RKO (cell line): ENCODE data around the gene NDOR1.
"Not testable (repeated sequence)": the region's sequence is repeated elsewhere in the genome, so short reads cannot be mapped to it uniquely, and the experiment has no call there.

Experiments
- DNase-seq: peaks from one replicate; pipeline ENCODE4 v3.0.0-alpha.2; 2016; ENCODE audit warnings: low spot score

The NDOR1 gene

GRCh38 chr9:137231372-137232039 lies 26.0 kb downstream of the NDOR1 start:
- no peak for DNase-seq

DNA sequence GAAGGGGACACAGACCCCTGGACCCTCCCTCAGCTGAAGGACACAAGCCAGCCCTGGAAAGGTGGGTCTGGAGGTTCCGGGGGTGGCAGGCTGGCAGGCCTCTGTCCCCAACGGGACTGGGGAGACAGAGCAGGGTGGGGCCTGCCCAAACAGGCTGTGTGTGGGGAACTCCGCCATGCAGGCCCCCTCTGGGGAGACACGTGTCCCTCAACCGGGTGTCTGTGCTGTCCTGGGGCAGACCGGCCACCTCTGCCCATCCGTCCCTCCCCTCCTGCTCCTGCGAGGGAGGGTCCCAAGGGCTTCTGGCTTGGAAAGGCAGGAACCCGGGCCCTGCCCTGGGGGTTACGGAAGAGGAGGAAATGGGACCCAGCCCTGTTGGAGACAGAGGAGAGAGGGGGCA lies 26.6 kb downstream of the NDOR1 start:
- no peak for DNase-seq

DNA sequence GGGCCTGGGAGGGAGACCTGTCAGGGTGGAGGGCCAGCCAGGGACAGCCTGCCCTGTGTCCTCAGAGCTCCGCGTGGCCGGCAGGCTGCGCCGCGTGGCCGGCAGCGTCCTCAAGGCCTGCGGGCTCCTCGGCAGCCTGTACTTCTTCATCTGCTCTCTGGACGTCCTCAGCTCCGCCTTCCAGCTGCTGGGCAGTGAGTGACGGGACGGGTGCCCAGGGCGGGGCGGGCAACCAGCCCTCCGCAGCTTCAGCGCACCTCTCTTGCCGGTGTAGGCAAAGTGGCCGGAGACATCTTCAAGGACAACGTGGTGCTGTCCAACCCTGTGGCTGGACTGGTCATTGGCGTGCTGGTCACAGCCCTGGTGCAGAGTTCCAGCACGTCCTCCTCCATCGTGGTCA lies 27.0 kb downstream of the NDOR1 start:
- no peak for DNase-seq

DNA sequence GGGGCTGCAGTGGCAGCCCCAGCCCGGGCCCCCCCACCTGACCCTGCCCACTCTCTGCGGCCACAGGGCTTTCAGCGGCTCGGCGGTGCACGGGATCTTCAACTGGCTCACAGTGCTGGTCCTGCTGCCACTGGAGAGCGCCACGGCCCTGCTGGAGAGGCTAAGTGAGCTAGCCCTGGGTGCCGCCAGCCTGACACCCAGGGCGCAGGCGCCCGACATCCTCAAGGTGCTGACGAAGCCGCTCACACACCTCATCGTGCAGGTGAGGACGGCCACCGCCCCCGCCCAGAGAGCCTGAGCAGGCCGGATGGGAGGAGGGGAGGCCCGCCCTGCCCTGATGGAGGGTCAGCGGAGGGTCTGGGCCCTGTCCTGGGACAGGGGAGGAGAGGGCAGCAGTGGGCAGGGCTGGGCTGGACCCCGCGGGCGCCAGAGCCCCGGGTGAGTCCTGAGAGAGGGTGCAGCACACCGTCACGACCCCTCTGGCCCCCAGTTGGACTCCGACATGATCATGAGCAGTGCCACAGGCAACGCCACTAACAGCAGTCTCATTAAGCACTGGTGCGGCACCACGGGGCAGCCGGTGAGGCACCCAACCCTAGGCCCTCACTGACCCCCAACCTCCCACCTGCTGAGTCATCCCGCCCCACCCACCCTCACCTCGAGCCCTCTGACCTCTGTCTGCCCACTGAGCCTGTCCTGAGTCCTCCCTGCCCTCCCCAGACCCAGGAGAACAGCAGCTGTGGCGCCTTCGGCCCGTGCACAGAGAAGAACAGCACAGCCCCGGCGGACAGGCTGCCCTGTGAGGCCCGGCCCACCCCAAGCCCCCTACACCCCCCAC lies 27.9 kb downstream of the NDOR1 start:
- DNase-seq: no peak

DNA sequence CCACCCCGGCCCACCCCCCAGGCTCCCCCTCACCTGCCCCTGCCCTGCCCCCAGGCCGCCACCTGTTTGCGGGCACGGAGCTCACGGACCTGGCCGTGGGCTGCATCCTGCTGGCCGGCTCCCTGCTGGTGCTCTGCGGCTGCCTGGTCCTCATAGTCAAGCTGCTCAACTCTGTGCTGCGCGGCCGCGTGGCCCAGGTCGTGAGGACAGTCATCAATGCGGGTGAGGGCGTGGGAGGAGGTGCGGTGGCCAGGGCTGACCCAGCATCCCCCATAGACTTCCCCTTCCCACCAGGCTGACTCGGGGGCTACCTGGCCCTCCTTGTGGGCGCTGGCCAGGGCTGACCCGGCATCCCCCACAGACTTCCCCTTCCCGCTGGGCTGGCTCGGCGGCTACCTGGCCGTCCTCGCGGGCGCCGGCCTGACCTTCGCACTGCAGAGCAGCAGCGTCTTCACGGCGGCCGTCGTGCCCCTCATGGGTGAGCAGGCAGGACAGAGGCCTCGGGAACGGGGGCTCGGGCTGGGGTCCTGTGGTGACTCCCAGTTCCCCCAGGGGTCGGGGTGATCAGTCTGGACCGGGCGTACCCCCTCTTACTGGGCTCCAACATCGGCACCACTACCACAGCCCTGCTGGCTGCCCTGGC lies 28.7 kb downstream of the NDOR1 start:
- no peak for DNase-seq

DNA sequence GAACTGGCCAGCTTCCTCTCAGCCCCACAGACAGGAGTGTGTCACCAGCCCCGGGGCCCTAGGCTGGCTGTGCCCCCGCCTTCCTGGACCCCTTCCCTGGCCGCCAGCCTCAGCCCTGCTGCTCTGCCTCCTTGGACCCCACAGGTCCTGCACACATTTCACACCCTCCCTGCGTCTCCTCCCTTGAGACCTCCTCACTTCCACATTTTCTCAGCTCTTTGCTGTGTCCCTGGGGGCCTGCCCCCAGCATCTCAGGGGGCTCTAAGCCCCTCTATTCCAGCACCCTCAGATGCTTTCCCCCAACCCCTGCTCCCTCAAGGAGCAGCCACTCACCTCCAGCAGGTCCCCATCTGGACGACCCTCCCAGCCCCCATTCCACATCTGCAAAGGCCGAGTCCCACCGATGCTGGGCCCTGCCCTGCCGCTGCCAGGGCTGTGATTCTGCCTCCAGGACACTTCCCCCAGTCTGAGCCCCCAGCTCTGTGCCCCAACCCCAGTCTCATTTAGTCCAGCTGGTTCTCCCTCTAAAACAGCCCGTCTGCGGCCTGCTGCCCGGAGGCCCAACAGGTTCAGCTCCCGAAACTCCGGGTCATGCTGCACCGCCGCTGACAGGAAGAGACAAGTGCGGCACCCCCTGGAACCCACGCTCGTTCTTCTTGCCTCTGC lies 29.4 kb downstream of the NDOR1 start:
- DNase-seq: no peak

GRCh38 chr9:137235424-137236237 lies 30.1 kb downstream of the NDOR1 start:
- no peak for DNase-seq

DNA sequence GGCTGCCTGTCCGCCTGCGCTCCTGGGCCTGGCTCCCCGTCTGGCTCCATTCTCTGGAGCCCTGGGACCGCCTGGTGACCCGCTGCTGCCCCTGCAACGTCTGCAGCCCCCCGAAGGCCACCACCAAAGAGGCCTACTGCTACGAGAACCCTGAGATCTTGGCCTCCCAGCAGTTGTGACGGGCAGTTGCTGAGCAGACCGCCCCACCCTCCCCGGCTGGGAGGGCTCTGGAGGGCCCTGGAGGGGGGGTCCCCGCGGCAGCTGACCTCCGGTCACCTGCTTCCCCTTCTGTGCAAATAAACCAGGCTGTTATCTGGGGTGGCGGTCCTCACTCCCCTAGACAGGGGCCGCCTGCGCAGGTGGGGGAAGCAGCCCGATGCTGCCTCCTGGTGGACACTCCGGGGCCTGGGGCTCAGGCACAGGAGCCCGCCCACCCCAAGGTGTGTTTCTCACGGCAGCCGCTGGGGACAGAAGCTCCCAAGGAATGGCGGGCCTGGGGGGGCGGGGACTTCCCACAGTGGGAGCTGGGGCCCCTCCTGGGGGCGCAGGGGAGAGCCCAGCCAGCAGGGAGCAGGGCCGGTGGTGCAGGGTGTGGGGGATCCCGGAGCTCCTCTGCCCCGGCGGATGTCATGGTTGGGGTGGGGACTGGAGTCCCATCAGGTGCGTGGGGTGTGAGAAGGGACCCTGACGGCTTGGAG lies 30.9 kb downstream of the NDOR1 start:
- peak; percentile 90 for DNase-seq

DNA sequence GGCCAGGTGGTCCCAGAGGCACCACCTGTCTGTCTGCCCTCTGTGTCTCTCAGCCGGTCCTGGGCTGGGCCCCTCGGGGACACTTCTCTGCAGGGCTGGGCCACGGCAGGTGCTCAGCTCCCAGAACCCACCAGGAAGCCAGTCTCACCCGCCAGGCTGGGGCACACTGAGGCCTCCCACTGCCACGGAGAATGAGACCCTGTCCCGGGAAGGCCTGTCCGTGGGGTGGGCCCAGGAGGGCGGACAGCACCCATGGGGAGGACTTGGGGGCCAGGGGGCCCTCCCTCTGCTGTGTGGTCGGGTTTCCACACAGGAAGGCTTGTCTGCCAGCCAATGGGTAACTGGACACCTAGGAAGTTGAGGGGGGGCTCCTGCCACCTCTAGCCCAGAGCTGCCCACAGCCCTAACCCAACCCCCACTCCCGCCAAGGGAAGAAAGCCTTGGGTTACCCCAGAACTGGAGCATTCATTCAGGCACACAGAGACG lies 31.5 kb downstream of the NDOR1 start:
- no peak for DNase-seq

GRCh38 chr9:137237759-137238726 lies 32.5 kb downstream of the NDOR1 start:
- DNase-seq: no peak

DNA sequence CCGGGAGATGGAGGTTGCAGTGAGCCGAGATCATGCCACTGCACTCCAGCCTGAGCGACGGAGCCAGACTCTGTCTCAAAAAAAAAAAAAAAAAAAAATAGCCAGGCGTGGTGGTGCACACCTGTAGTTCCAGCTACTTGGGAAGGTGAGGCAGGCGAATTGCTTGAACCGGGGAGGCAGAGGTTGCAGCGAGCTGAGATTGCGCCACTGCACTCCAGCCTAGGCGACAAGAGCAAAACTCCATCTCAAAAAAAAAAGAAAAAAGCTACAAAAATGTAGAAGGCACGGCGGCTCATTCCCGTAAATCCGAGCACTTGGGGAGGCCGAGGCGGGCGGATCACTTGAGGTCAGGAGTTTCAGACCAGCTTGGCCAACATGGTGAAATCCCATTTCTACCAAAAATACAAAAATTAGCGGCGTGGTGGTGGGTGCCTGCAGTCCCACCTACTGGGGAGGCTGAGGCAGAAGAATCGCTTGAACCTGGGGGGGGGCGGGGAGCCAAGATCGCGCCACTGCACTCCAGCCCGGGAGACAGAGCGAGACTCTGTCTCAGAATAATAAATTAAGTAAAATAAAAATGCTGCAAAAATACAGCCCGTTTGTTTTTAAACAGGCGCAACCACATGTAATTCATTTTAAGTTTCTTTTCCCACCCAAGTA lies 34.2 kb downstream of the NDOR1 start:
- DNase-seq: not testable (repeated sequence)

- DNase-seq: peak; percentile 85
These were observed 34.9 kb downstream of the NDOR1 start for GRCh38 chr9:137240318-137240840.

GRCh38 chr9:137240841-137241489 lies 35.5 kb downstream of the NDOR1 start, which contains the start of gene TUBB4B:
TUBB4B (plus strand) TSS chr9:137241287; CDS start chr9:137241361, 74 bp downstream.
- peak; percentile 100 for DNase-seq

DNA sequence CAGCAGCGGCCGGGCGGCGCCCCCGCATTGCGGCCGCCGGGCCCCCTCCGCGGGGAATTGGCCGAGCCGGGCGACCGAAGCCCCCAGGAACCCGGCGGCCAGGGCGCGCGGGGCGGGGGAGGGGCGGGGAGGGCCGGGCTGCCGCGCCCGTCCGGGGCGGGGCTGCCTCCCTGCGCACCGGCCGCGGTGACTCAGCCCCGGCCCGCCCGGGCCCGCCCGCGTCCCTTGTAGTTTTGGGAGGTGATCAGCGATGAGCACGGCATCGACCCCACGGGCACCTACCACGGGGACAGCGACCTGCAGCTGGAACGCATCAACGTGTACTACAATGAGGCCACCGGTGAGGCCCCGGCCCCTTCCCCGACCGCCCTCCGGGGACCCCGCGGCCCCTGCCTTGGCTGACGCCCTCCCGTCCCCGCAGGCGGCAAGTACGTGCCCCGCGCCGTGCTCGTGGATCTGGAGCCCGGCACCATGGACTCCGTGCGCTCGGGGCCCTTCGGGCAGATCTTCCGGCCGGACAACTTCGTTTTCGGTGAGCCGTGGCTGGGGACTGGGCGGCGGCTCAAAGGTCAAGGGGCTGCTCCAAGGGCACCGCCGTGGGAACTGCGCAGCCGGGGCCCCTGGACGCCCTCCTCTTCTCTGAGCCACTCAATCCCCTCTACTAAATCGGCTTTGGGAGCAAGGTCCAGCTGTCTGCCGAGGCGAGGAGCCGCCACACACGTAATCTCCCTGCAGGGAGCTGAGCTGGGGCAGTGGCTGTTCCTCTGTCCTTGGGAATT lies 36.2 kb downstream of the NDOR1 start:
- peak; percentile 84 for DNase-seq

GRCh38 chr9:137242269-137243203 lies 37.0 kb downstream of the NDOR1 start:
- DNase-seq: no peak

- not testable (repeated sequence) for DNase-seq
These were observed 37.7 kb downstream of the NDOR1 start for GRCh38 chr9:137243266-137243625.
